WTC11 (cell line): ENCODE results near the gene POFUT2.

Experiments
- ZNF138 ChIP-seq: sonication (generic); formaldehyde crosslinking; conservative IDR thresholded peaks from 2 replicates; pipeline ENCODE4 v1.8.1; 2022; ENCODE audit warnings: mild to moderate bottlenecking, moderate library complexity, missing genetic modification reagents
- TF ChIP-seq, protein P1 (sequence below): sonication (generic); formaldehyde crosslinking; IDR thresholded peaks from 2 replicates; pipeline ENCODE4 v1.8.1; 2023; ENCODE audit warnings: mild to moderate bottlenecking, missing genetic modification reagents, moderate library complexity

DNA sequence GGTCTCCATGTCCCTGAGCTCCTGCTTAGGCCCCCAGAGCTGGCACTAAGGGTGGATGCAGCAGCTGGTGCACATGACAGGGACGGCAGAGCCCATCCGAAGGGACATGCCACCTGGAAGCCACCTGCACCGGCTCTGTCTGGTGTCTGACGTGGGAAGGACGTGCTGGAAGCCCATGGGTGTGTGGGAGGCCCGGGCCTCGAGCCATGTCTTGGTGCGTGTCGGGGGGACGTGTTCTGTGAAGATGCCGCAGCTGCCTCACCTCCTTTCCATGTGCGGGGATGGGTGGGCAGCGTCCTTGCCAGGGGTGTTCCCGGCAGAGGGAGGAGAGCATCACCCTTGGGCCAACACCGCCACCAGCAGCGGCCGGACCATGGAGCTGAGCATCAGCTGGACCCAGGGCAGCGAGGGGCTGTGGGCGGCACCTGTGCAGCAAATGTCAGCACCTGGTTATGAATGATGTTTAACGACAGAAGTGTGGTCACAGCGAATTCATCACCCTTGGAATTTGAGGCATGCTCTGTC is 15.5 kb upstream of the POFUT2 start:
- TF ChIP-seq ZNF138 = no peak
- TF ChIP-seq, protein P1, sequence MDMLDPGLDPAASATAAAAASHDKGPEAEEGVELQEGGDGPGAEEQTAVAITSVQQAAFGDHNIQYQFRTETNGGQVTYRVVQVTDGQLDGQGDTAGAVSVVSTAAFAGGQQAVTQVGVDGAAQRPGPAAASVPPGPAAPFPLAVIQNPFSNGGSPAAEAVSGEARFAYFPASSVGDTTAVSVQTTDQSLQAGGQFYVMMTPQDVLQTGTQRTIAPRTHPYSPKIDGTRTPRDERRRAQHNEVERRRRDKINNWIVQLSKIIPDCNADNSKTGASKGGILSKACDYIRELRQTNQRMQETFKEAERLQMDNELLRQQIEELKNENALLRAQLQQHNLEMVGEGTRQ (CRISPR knock-in tag) = no peak
